HL-60 (cell line): ENCODE measurements around the gene TMEM163.

Experiments used
- CTCF ChIP-seq: IDR thresholded peaks from one replicate; pipeline ENCODE4 v1.5.1; 2011; ENCODE audit warnings: low read length, control low read depth, inconsistent platforms; ENCODE audit not compliant: insufficient read depth
- POLR2AphosphoS5 ChIP-seq: IDR thresholded peaks from 2 replicates; pipeline ENCODE4 v1.6.1; 2012; ENCODE audit warnings: low read depth

- TF ChIP-seq POLR2AphosphoS5: no peak
- TF ChIP-seq CTCF: no peak
These were observed 151.1 kb downstream of the TMEM163 start for GRCh38 chr2:134567666-134568065.
